Activated naive CD8-positive, alpha-beta T cell treated with anti-CD3 and anti-CD28 coated beads, Interleukin-2, amount 10 ng/mL, durations not matched to agents 7 days and 5 days (primary cell): ENCODE measurements around the gene AP4B1. TPM values are rescaled to one million over a fixed set of nuclear protein-coding genes. Genes with fewer than 3 reads are reported as not detected.

Source experiments
- ATAC-seq: fragments of 150-1000 bp; cut with Tn5 transposase; one replicate; pipeline ENCODE4 v1.10.0; 2021; ENCODE audit warnings: low read depth, moderate library complexity
- POLR2A ChIA-PET: fragments of 350-600 bp; sonication (Branson Sonifier 250); formaldehyde crosslinking; loops from one replicate; lab custom pipeline; 2021; ENCODE audit warnings: antibody characterized with exemption; lab: Charles Lee
- DNase-seq: peaks from one replicate; pipeline ENCODE4 v3.0.0; 2021
- H3K27ac Mint-ChIP-seq: one replicate; pipeline ENCODE4 v1.8.0; 2022; ENCODE audit warnings: mild to moderate bottlenecking, mixed read lengths
- H3K27me3 Mint-ChIP-seq: one replicate; pipeline ENCODE4 v1.8.0; 2022; ENCODE audit warnings: mild to moderate bottlenecking, moderate library complexity, mixed read lengths
- H3K36me3 Mint-ChIP-seq: one replicate; pipeline ENCODE4 v1.8.0; 2021; ENCODE audit warnings: mild to moderate bottlenecking, mixed read lengths
- H3K4me1 Mint-ChIP-seq: one replicate; pipeline ENCODE4 v1.8.0; 2021; ENCODE audit warnings: mixed read lengths
- H3K4me3 Mint-ChIP-seq: one replicate; pipeline ENCODE4 v1.8.0; 2022; ENCODE audit warnings: mild to moderate bottlenecking, moderate library complexity, mixed read lengths
- H3K9me3 Mint-ChIP-seq: one replicate; pipeline ENCODE4 v1.8.0; 2021; ENCODE audit warnings: mixed read lengths
- total RNA-seq, 2 experiments: library from RNA; stranded (reverse); gene quantifications; one replicate each; pipeline ENCODE4 v1.2.3, GENCODE V29; 2021

The AP4B1 gene
- total RNA-seq, 2 experiments from 2014 or later: 53.9 to 60.5 TPM

DNA sequence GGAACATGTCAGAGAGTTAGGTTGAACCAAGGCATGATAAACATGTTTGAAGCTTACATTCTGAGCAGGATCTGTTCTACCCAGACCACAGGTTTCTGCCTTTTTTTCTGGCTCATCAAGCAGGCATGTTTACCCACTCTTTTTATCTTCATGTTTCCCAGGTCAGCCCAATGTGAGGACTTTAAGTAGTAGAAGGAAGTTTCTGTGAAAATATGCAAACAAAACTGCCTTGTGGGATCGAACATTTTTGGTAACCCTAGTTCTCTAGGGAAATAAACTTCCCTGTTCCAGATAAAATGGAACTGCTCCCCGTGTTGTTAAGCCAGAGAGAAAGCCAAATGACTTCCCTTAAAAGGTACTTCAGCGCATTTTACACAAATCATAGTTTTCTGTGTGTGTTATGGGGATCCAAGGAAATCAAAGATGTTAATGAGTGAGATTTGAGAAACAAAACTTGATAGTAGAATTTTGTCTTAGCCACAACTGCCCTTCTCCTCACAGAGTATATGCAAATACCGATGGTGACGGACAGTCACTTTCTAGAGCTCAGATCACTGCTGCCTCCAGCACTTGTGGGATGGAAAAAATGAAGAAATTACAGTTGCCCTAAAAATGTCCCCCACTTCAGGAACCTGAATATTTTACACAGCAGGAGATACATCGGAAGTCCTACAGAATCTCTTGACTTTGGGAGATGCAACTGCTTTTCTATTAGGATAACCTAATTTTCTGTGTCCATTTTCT lies 23.8 kb upstream of the AP4B1 start:
- Mint-ChIP-seq H3K36me3 (peaks cover 6% of the 10 kb centered on the region), H3K9me3 (no peaks in the 10 kb centered on the region), H3K4me1 (peaks cover 32% of the 10 kb centered on the region), H3K4me3 (peak overlapping the region; percentile 97), H3K27ac (peak overlapping the region; percentile 99), H3K27me3 (peaks cover 4% of the 10 kb centered on the region)
- DNase-seq: no peak
- ATAC-seq: no peak
- POLR2A ChIA-PET: interaction anchor here (0.9 to 5.8 kb wide), 12 partner anchors 10 to 169 kb away, joined by 5 to 148 read pairs (median 20); partner anchors contain the start of genes AP4B1, DCLRE1B, PHTF1 and RSBN1

DNA sequence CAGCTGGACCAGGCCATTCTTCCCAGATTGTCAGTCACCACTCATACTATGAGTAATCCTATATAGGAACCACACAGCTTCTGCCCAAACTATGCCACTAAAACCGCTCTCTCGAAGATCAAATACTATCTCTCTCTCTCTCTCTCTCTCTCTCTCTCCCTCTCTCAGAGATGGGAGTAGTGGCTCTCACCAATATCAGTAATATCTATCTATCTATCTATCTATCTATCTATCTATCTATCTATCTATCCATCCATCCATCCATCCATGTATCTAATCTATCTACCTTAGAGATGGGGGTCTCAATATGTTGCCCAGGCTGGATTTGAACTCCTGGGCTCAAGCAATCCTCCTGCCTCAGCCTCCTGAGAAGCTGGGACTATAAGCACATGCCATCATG lies 19.9 kb upstream of the AP4B1 start:
- Mint-ChIP-seq H3K27me3 (peaks cover 9% of the 10 kb centered on the region), H3K36me3 (no peaks in the 10 kb centered on the region), H3K9me3 (no peaks in the 10 kb centered on the region), H3K4me1 (peaks cover 12% of the 10 kb centered on the region), H3K4me3 (no peak overlapping the region), H3K27ac (no peak overlapping the region)
- POLR2A ChIA-PET: interaction anchor here (1.2 kb wide), 1 partner anchor 8 kb away, joined by 3 read pairs; no protein-coding TSS in a partner anchor
- ATAC-seq: no peak
- DNase-seq: no peak

DNA sequence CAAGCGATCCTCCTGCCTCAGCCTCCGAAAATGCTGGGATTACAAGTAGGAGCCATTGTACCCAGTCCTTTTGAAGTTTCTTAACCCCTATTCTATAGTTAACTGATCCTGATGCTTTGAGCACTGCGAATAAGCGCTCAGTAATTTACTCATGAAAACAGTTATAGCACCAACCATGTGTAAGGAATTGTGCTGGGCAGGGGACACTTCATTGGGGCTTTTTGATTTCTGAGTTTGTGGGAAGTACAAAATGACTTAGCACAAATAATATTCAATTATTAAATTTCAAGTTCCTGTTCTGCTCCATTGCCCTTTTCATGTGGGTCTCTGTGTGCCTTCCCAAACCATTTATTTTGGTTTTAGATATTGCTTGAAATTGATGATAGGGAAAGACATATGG lies 18.4 kb upstream of the AP4B1 start:
- peaks cover 9% of the 10 kb centered on the region for H3K27me3 Mint-ChIP-seq
- no peaks in the 10 kb centered on the region for H3K9me3 Mint-ChIP-seq
- DNase-seq (no peak), ATAC-seq (no peak)
- H3K4me3 Mint-ChIP-seq: no peak overlapping the region
- peaks cover 4% of the 10 kb centered on the region for H3K4me1 Mint-ChIP-seq
- no peak overlapping the region for H3K27ac Mint-ChIP-seq
- POLR2A ChIA-PET: no interaction called here
- no peaks in the 10 kb centered on the region for H3K36me3 Mint-ChIP-seq

DNA sequence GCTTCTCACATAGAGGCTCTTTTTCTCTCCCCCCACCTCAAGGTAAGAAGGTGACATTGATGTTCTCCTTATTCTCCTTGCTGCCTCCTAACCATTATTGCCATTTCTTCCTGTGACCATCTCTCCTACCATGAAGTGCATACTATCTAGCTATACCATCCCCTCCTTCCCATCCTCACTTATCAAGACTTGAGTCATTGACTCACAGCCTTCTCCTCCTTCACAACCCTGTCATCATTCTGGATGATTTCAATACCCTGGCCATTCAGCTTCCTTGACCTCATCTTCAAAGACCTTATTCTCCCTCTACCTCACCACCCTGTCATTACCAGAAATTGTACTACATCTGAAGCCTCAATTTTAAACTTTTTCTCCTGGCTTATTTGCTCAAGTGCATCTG lies 13.6 kb upstream of the AP4B1 start:
- ATAC-seq (no peak), DNase-seq (no peak)
- H3K9me3 Mint-ChIP-seq: no peaks in the 10 kb centered on the region
- POLR2A ChIA-PET: interaction anchor here (1.6 kb wide), 1 partner anchor 11 kb away, joined by 7 read pairs; the partner anchor contains the start of gene HIPK1
- no peak overlapping the region for H3K4me3 Mint-ChIP-seq
- H3K27me3 Mint-ChIP-seq: peaks cover 5% of the 10 kb centered on the region
- H3K36me3 Mint-ChIP-seq: peaks cover 14% of the 10 kb centered on the region
- H3K4me1 Mint-ChIP-seq: peaks cover 4% of the 10 kb centered on the region
- H3K27ac Mint-ChIP-seq: no peak overlapping the region

DNA sequence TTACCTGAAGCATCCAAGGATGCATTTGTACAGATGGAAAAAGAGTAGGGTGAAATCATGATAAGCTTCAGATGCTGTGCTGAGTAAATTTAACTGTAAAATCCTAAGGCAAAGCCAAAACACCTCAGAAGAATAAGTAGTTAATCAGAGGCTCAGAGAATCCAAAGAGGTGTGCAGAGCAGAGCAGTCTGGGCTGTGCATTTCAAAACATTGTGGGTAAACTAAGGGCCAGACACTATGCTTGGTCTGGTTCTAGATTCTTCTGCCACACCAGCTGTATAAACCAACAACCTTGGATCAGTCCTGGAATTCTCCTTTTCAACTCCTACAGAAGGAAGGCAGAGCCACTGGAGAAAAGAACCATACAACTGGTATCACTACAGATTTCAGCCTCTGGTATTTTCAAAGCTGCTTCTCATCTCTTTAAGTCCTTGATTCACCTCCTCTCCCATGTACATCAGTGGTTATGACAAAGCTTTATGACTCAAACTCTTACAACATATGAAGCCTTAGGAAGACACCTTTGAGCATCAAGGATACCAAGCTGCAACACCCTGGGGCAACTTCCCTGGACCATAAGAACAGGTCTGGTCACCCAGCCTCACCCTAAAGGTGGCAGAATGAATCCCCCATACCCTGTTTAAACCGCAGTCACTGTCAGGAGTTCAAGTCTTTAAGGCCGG lies 12.9 kb upstream of the AP4B1 start:
- POLR2A ChIA-PET: interaction anchor here (1.6 kb wide), 1 partner anchor 11 kb away, joined by 7 read pairs; the partner anchor contains the start of gene HIPK1
- DNase-seq (no peak), ATAC-seq (no peak)
- peaks cover 16% of the 10 kb centered on the region for H3K36me3 Mint-ChIP-seq
- H3K4me3 Mint-ChIP-seq: no peak overlapping the region
- no peak overlapping the region for H3K27ac Mint-ChIP-seq
- peaks cover 3% of the 10 kb centered on the region for H3K27me3 Mint-ChIP-seq
- H3K9me3 Mint-ChIP-seq: no peaks in the 10 kb centered on the region
- H3K4me1 Mint-ChIP-seq: peaks cover 7% of the 10 kb centered on the region

DNA sequence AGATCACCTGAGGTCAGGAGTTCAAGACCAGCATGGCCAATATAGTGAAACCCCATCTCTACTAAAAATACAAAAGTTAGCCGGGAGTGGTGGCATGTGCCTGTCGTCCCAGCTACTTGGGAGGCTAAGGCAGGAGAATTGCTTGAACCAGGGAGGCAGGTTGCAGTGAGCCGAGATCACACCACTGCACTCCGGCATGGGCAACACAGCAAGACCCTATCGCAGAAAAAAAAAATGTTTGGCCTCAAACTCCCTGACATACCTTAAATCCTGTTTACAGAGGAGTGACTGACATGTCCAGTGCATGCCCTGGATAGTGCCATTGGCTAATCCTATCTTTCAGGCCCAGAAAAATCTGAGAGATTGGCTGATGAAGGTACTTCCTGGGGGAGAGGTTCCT lies 12.4 kb upstream of the AP4B1 start:
- H3K4me3 Mint-ChIP-seq: no peak overlapping the region
- H3K9me3 Mint-ChIP-seq: no peaks in the 10 kb centered on the region
- H3K27ac Mint-ChIP-seq: no peak overlapping the region
- no peak for DNase-seq
- POLR2A ChIA-PET: interaction anchor here (1.6 kb wide), 1 partner anchor 12 kb away, joined by 7 read pairs; the partner anchor contains the start of gene HIPK1
- H3K36me3 Mint-ChIP-seq: peaks cover 16% of the 10 kb centered on the region
- H3K27me3 Mint-ChIP-seq: peaks cover 3% of the 10 kb centered on the region
- ATAC-seq: no peak
- peaks cover 7% of the 10 kb centered on the region for H3K4me1 Mint-ChIP-seq

DNA sequence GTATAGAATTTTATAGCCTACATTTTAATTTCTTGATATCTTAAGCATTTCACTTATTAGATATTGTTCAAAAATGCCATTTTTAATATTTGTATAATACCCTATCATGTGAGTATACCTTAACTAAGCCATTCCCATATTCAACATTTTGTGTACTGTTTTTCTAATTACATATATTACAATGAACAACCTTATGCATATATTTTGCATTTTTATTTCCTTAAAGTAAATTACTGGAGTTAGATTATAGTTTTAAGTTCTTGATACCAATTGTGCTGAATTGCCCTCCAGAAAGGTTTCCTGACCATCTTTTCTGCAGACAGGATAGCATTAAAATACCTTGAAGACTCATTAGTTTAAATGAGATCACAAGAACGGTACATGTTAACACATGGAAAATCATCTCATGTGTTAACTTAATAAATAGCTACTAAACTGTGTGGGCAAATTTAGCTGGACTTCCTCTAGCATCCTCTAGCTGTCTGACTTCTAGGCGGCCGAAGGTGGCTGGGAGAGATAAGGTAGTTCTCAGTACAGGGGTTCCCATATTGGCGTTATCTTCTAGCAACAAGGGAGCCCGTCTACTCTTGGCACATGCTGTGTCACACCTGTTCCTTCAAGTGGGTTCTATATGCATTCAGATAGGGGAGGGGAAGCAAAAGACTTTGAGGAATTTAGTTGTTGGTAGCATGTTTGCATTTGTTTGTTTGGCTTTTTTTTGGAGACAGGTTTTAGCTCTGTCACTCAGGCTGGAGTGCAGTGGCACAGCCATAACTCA lies 9.5 kb upstream of the AP4B1 start:
- ATAC-seq (no peak), DNase-seq (no peak)
- Mint-ChIP-seq H3K4me3 (no peak overlapping the region), H3K4me1 (peaks cover 14% of the 10 kb centered on the region), H3K27me3 (no peaks in the 10 kb centered on the region), H3K9me3 (no peaks in the 10 kb centered on the region), H3K36me3 (peaks cover 16% of the 10 kb centered on the region), H3K27ac (no peak overlapping the region)
- POLR2A ChIA-PET: interaction anchor here (1.6 kb wide), 1 partner anchor 16 kb away, joined by 5 read pairs; no protein-coding TSS in a partner anchor

DNA sequence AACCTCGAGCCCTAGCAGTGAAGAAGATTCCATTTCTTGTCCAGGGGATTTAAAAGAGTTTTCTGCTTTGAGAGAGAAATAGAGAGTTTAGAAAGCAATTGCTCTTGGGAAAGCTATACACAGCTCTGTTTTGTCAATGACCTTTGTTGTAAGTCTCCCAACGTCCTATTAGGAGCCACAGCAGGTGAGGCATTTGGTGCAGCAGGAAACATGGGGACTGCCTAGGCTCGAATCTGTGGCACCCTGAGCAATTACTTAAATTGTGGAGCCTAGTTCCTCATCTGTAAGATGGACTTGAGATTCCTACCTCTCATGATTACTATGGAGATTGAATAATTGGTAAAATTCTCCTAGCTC lies 8.7 kb upstream of the AP4B1 start:
- H3K36me3 Mint-ChIP-seq: peaks cover 19% of the 10 kb centered on the region
- H3K9me3 Mint-ChIP-seq: no peaks in the 10 kb centered on the region
- DNase-seq (no peak), ATAC-seq (no peak)
- no peaks in the 10 kb centered on the region for H3K27me3 Mint-ChIP-seq
- no peak overlapping the region for H3K27ac Mint-ChIP-seq
- POLR2A ChIA-PET: interaction anchor here (1.6 kb wide), 1 partner anchor 17 kb away, joined by 5 read pairs; no protein-coding TSS in a partner anchor
- H3K4me3 Mint-ChIP-seq: no peak overlapping the region
- peaks cover 20% of the 10 kb centered on the region for H3K4me1 Mint-ChIP-seq

DNA sequence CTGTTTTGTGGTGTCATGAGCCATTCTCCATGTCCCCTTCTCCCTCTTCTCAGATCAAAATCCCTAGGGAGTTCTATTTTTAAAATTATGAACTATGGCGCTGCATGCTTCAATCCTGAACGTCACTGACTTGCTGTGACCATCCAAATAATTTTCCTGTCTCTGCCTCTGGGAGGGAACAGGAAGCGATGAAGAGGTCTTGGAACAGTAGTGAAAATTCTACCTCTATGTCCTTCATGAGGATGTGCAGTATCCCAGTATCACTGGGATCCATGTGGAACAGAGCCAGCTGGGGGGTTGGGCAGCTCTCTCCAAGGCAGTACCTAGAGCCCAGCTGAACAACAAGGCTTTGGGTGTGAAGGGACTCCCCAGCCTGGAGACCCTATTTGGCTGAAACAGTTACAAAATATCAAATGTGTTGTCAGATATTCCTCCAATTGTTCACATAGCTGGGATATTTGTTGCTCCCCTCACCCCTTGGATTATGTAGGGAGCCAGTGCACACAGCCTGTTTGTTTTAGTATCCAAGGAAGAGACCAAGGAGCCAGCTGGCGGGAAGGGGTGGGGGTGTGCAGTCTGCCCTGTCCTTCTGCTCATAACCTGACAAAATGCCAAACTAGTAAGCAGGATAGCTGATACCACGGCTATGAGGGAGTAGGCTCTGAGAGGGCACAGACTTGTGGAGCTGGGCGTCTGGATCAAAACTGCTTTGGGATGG lies 8.2 kb upstream of the AP4B1 start:
- DNase-seq: no peak
- Mint-ChIP-seq H3K27me3 (no peaks in the 10 kb centered on the region), H3K4me1 (peaks cover 25% of the 10 kb centered on the region), H3K27ac (no peak overlapping the region), H3K9me3 (no peaks in the 10 kb centered on the region), H3K36me3 (peaks cover 23% of the 10 kb centered on the region), H3K4me3 (no peak overlapping the region)
- POLR2A ChIA-PET: interaction anchor here (1.6 kb wide), 1 partner anchor 17 kb away, joined by 5 read pairs; no protein-coding TSS in a partner anchor
- ATAC-seq: no peak

DNA sequence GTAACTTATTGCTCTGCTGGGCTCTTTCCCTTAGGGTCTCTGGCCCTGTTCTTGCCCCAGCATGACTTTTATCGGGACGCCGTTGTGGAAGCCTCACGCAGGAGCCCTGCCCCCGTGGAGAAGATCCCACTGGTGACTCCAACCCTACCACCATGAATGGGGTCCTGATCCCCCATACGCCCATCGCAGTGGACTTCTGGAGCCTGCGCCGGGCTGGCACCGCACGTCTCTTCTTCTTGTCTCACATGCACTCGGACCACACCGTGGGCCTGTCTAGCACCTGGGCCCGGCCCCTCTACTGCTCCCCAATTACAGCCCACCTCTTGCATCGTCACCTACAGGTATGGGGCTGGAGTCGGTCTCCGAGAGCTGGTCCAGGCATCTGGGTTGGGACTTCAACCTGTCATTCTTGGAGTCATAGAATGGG lies 849 bp upstream of the AP4B1 start:
- no peaks in the 10 kb centered on the region for H3K27me3 Mint-ChIP-seq
- H3K27ac Mint-ChIP-seq: peak overlapping the region; percentile 91
- H3K36me3 Mint-ChIP-seq: peaks cover 30% of the 10 kb centered on the region
- no peak for DNase-seq
- H3K4me1 Mint-ChIP-seq: peaks cover 53% of the 10 kb centered on the region
- POLR2A ChIA-PET: interaction anchor here (0.6 to 7.7 kb wide), 7 partner anchors 21 to 96 kb away, joined by 3 to 148 read pairs (median 5); partner anchors contain the start of genes HIPK1 and RSBN1
- H3K4me3 Mint-ChIP-seq: peak overlapping the region; percentile 99
- H3K9me3 Mint-ChIP-seq: no peaks in the 10 kb centered on the region
- ATAC-seq: no peak

DNA sequence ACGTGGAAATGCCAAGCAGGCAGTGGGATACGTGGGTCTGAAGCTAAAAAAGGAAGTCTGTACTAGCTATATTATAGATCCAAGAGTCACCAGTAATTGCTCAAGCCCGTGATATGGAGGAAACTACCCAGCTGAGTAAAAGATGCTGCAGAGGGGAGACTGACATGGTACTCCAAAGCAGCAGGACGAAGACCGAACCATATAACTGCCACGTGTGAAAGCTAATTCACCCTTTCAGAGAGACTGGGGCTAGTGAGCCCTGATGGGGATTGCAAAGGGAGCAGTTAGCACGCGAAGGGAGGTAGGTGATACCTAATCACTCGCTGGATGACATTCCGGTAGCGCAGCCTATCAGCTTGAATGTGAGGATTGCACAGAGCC lies 316 bp downstream of the AP4B1 start:
- Mint-ChIP-seq H3K36me3 (peaks cover 41% of the 10 kb centered on the region), H3K27ac (peak overlapping the region; percentile 91), H3K4me1 (peaks cover 47% of the 10 kb centered on the region), H3K27me3 (no peaks in the 10 kb centered on the region), H3K4me3 (peak overlapping the region; percentile 99), H3K9me3 (no peaks in the 10 kb centered on the region)
- POLR2A ChIA-PET: interaction anchor here (0.7 to 7.7 kb wide), 16 partner anchors 21 to 831 kb away, joined by 3 to 148 read pairs (median 6); partner anchors contain the start of genes HIPK1, LRIG2 and RSBN1
- DNase-seq (no peak), ATAC-seq (peak; percentile 36)
